Muscle layer of duodenum (tissue), 2 donors: ENCODE measurements around the gene PPP2R5B.

Experiments used
- H3K27ac ChIP-seq: one replicate; pipeline ENCODE4 v1.7.0; 2013; ENCODE audit warnings: mild to moderate bottlenecking, low read length
- H3K27me3 ChIP-seq: one replicate; pipeline ENCODE4 v1.7.0; 2013; ENCODE audit warnings: low read depth, mild to moderate bottlenecking, control low read depth, low read length
- H3K36me3 ChIP-seq, 2 donors: one replicate each; pipeline ENCODE4 v1.7.0; 2013; ENCODE audit warnings: low read length in 2 of 2, control low read depth in 1 of 2, mild to moderate bottlenecking in 1 of 2; ENCODE audit not compliant: insufficient read depth in 2 of 2, control insufficient read depth in 1 of 2
- H3K4me1 ChIP-seq, 2 donors: one replicate each; pipeline ENCODE4 v1.7.0; 2013; ENCODE audit warnings: low read length in 2 of 2, mild to moderate bottlenecking in 2 of 2, control low read depth in 1 of 2, moderate library complexity in 1 of 2; ENCODE audit not compliant: insufficient read depth in 2 of 2, control insufficient read depth in 1 of 2
- H3K4me3 ChIP-seq, 2 donors: one replicate each; pipeline ENCODE4 v1.7.0; 2013; ENCODE audit warnings: low read length in 2 of 2, low read depth in 1 of 2, mild to moderate bottlenecking in 1 of 2
- H3K9me3 ChIP-seq, 2 donors: one replicate each; pipeline ENCODE4 v1.7.0; 2013; ENCODE audit warnings: low read length in 2 of 2, control low read depth in 1 of 2, mild to moderate bottlenecking in 1 of 2; ENCODE audit not compliant: control insufficient read depth in 1 of 2
- donor health status: healthy.

The PPP2R5B gene

DNA sequence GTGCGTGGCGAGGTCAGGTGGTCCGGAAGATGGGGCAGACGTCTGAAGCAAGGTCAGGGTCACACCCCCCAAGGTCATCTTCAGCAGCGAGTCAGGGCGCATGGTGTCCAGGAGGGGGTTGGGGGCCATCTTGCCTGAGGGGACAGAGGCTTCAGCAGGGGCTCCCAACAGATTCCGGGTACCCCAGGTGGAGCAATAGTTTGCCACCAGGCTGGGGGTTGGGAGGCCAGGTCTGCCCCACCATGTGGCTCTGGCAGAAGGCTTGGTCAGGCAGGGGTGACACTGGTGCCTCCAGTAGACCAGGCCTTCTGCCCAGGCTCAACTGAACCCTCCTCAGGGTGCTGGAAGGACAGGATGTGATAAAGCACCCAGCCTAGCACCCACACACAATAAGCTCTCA is 13.3 kb upstream of the PPP2R5B start:
- Histone ChIP-seq H3K27me3 (no peaks in the 10 kb centered on the region), H3K36me3 (peaks cover 32 to 80% of the 10 kb centered on the region in 2 donors), H3K4me1 (peaks cover 5 to 14% of the 10 kb centered on the region in 2 donors), H3K27ac (no peak overlapping the region), H3K4me3 (no peak overlapping the region), H3K9me3 (no peaks in the 10 kb centered on the region)

DNA sequence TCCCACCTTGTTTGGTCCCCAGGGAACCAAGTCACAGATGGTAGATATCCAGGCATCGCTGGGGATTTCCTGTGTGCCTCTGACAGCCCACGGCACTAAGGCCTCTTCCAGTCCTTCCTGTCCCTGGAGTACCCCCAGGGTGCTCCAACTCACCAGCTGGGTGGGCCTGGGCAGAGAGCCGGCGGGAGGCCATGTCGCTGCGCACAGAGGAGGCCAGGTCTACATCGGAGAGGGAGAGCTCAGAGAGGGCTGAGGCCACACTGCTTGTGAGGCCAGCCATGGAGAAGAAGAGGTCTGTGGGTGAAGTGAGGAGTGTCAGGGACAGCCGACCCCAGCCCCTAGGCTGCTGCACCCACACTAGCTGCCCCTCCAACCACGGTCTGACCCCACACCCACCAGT is 12.8 kb upstream of the PPP2R5B start:
- Histone ChIP-seq H3K27me3 (no peaks in the 10 kb centered on the region), H3K27ac (no peak overlapping the region), H3K4me1 (peaks cover 7 to 19% of the 10 kb centered on the region in 2 donors), H3K9me3 (no peaks in the 10 kb centered on the region), H3K36me3 (peaks cover 32 to 74% of the 10 kb centered on the region in 2 donors), H3K4me3 (no peak overlapping the region)

DNA sequence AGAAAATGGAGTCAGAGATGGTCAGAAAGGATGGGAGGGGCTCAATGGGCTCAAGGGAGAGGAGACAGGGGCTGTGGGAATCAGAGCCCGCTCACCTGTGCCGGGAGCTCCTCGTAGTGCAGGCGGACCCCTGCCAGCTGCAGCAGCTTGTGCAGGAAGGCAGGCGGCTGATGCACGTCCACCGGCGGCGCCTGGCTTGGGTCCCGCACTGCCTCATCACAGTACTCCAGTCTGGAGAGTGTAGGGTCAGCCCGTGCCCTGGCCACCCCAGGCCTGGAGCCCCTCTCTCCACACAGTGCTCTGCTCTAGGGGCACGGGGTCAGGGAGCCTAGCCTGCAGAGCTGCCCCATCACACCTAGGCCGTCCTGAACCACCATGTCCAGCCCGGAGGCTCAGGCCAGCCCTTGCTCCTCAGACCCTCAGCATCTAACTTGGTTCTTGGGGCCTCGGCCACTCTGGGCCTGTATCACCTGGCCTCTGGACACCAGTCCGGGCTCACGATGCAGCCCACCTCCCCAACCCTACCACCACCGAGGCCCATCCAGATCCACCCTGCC is 11.2 kb upstream of the PPP2R5B start:
- Histone ChIP-seq H3K4me3 (no peak overlapping the region), H3K4me1 (peaks cover 12 to 26% of the 10 kb centered on the region in 2 donors), H3K27me3 (no peaks in the 10 kb centered on the region), H3K9me3 (no peaks in the 10 kb centered on the region), H3K36me3 (peaks cover 32 to 62% of the 10 kb centered on the region in 2 donors), H3K27ac (no peak overlapping the region)

DNA sequence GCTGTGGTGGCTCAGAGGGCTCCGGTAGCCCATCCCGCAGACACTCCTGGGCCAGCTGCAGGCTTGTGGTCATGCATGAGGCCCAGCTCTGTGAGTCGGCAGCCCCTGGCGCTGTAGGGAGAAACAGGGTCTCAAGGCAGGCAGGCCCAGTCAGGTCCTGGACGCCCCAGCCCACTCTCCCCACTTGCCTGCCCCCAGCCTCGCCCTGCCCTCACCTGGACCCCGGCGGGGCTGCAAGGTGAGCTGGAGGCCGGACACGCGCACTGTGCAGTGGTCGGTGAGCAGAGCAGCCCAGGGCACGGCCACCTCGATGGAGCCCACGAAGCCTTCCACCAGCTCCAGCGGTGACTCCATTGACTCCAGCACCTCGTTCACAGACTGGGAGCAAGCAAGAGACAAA is 10.4 kb upstream of the PPP2R5B start:
- Histone ChIP-seq H3K27me3 (no peaks in the 10 kb centered on the region), H3K4me3 (no peak overlapping the region), H3K9me3 (no peaks in the 10 kb centered on the region), H3K27ac (no peak overlapping the region), H3K36me3 (peaks cover 30 to 55% of the 10 kb centered on the region in 2 donors), H3K4me1 (peaks cover 12 to 33% of the 10 kb centered on the region in 2 donors)

DNA sequence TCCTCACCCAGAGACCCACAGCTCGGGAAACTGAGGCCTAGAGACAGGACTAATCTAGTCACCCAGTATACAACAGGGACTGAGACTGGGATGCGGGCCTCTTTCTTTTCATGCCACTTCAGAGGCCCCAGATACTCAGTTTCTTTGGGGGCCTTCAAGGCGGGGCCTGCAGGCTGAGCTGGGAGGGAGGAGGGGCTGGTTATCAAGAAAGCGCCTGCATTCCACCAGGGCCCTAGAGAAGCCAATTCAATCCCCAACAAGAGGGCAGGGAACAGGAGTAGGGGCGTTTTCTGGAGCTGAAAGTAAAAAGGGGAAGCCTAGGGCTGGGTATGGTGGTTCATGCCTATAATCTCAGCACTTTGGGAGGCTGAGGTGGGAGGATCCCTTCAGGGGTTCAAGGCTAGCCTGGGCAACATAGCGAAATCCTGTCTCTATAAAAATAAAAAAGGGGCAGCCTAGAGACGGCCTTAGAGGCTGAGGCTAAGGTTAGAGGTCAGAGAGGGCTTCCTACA is 9.1 kb upstream of the PPP2R5B start:
- peaks cover 26 to 41% of the 10 kb centered on the region in 2 donors for H3K36me3 ChIP-seq
- peaks cover 12 to 33% of the 10 kb centered on the region in 2 donors for H3K4me1 ChIP-seq
- no peaks in the 10 kb centered on the region for H3K9me3 ChIP-seq
- H3K4me3 ChIP-seq = no peak overlapping the region
- no peaks in the 10 kb centered on the region for H3K27me3 ChIP-seq
- H3K27ac ChIP-seq = no peak overlapping the region

DNA sequence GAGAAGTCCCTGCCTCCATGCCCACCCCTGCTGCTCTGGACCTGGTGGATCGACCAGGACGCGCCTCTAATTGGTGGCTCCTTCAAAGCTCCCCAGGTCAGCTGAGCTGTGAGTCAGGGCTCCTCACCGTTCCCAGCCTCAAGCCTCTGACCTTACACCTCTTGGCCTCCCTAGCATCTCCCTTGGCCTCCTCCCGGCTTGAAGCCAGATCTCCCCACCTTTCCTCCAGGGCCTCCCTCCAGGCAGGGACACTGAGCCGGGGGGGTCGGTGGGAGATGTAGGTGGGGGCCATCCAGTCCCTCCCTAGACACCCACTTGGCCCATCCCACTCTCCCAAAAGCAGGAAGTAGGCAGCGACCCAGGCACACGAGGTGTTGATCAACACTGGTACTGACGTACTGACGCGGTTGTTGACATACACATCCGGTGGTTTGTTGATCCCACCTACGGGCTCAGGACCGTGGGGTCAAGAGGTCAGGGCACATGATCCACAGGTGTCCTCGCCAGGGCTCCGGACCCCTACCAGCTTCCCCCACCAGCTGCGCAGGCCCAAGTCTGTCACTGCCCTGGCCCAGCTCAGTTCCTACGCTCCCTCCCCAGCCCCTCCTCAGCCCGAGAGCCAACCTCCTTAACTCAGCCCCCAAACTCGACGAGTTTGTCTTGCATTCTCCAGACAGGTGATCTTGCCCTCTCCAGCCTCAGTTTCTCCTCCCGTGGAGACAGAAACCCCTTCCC is 8.3 kb upstream of the PPP2R5B start:
- Histone ChIP-seq H3K4me3 (peak overlapping the region; percentile 91 to 98), H3K9me3 (no peaks in the 10 kb centered on the region), H3K4me1 (peaks cover 12 to 33% of the 10 kb centered on the region in 2 donors), H3K36me3 (peaks cover 18 to 34% of the 10 kb centered on the region in 2 donors), H3K27me3 (no peaks in the 10 kb centered on the region), H3K27ac (peak overlapping the region; percentile 92)

DNA sequence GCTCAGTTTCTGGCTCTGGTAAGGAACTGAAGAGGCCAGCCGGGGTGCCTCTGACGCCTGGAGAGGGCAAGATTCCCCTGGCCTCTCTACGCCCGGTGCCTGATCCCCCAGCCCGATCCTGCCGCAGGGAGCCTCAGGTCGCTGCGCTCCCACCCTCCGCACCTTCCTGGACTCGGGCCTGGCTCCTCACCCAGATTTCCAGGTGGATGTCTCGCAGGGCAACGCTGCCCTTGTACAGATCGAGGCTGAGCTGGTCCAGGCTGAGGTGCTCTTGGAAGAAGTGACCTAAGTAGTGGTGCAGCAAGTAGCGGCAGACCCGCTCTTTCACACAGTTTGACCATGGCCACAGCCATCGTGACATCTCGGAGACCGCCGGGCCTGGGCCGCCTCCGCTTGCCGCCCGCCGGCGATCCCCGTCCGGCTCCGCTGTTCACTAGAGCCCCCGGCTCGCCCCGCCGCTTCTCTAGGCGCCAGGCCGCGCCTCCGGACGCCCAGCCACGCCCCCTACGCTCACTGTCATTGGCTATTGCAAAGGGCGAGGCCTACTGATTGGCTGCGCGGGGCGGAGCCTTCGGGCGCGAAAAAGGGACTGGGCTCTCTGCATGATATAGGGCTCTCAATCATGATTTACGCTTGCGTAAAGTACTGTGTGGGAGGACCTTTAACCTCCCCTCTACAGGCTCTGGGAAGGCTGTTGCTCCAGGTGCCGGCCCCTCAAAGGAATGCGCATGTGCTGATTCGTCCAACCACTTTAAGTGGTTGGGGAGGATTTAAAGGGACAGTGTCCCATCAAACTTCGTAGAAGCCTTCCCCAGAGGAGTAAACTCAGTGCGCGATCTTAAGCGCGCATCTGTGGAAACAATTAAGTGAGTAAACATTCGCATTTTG is 7.5 kb upstream of the PPP2R5B start, which contains the start of gene ATG2A:
Gene ATG2A, minus strand, starts transcription at position 435 of the 888 bp plus-strand sequence. Its CDS starts 74 bp downstream, at position 361.
- no peaks in the 10 kb centered on the region for H3K9me3 ChIP-seq
- peaks cover 12 to 33% of the 10 kb centered on the region in 2 donors for H3K4me1 ChIP-seq
- H3K27me3 ChIP-seq = no peaks in the 10 kb centered on the region
- peak within 1 kb of the TSS; percentile 92 for H3K27ac ChIP-seq
- H3K4me3 ChIP-seq = peak within 1 kb of the TSS; percentile 91 to 98
- peaks cover 10 to 26% of the 10 kb centered on the region in 2 donors for H3K36me3 ChIP-seq

DNA sequence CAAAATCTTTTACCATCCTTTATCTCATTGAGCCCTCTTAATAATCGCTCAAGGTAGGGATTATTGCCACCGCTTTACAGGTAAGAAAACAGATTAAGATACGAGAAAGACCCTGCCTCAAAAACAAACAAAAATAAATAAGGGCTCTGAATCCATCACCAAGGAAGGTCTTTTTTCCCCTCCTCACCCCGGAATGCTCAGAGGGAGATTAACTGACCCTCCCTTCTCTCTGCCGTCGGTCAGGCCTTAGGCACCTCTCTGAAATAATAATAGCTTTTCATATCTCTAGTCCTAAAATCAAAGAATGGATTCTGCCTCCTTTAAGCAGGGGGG is 6.9 kb upstream of the PPP2R5B start:
- H3K27ac ChIP-seq = peak overlapping the region; percentile 83
- no peaks in the 10 kb centered on the region for H3K9me3 ChIP-seq
- peaks cover 12 to 33% of the 10 kb centered on the region in 2 donors for H3K4me1 ChIP-seq
- H3K4me3 ChIP-seq = peak overlapping the region; percentile 62 to 98
- peaks cover 10 to 19% of the 10 kb centered on the region in 2 donors for H3K36me3 ChIP-seq
- no peaks in the 10 kb centered on the region for H3K27me3 ChIP-seq

DNA sequence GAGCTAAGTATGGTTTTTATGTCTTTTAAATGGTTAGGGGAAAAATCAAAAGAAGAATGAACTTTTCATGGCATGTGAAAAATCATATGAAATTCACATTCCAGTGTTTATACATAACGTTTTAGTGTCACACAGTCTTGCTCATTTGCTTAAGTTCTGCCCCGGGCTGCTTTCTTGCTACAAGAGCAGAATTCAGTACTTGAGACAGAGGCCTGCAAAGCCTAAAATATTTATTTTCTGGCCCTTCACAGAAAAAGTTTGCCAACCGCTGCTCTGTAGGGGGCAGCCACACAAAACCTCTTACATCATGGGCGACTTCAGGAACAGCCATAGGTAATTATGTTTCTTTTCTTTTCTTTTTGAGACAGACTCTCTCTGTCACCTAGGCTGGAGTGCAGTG is 6.5 kb upstream of the PPP2R5B start:
- H3K27me3 ChIP-seq = no peaks in the 10 kb centered on the region
- peak overlapping the region; percentile 62 to 98 for H3K4me3 ChIP-seq
- peaks cover 12 to 33% of the 10 kb centered on the region in 2 donors for H3K4me1 ChIP-seq
- H3K27ac ChIP-seq = peak overlapping the region; percentile 83
- H3K9me3 ChIP-seq = no peaks in the 10 kb centered on the region
- H3K36me3 ChIP-seq = peaks cover 6 to 16% of the 10 kb centered on the region in 2 donors

DNA sequence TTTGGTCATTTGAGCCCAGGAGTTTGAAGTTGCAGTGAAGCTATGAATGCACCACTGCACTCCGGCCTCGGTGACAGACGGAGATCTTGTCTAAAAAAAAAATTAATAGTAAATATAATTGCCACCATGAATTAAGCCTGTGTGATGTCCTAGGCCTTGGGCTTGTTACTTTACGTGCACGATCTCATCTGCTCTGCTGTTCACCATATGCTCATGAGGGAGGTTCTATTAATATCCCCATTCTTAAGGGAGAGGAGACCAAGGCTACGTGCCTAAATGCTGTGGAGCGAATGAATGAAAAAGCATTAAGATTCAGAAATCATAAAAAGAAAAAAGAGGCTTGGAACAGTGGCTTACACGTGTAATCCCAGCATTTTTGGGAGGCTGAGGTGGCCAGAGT is 4.9 kb upstream of the PPP2R5B start:
- H3K4me3 ChIP-seq = no peak overlapping the region
- H3K27ac ChIP-seq = no peak overlapping the region
- H3K36me3 ChIP-seq = peaks cover 0 to 4% of the 10 kb centered on the region in 2 donors
- H3K27me3 ChIP-seq = no peaks in the 10 kb centered on the region
- H3K4me1 ChIP-seq = peaks cover 12 to 39% of the 10 kb centered on the region in 2 donors
- no peaks in the 10 kb centered on the region for H3K9me3 ChIP-seq

DNA sequence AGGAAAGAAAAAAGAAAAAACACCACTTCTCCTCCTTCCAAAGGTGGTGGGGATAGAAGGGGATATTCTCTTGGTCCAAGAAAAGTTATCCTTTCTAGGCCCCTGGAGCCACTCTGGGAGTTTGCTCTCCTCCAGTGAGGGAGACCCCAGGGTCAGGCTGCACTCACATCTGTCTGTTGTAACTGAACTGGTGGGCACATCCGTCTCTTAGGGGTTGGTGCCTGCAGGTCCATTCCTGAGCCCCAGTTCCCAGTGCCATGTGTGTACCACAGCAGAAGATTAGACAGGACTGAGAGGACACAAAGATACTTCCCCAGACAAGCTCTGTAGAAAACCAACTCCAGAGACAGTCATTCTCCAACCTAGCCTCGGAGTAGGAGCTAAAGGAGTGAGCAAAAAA is 4.4 kb upstream of the PPP2R5B start:
- H3K27me3 ChIP-seq = no peaks in the 10 kb centered on the region

More for the DNA sequence above, 4.4 kb upstream of the PPP2R5B start:
- no peaks in the 10 kb centered on the region for H3K9me3 ChIP-seq
- H3K36me3 ChIP-seq = peaks cover 0 to 4% of the 10 kb centered on the region in 2 donors
- H3K4me1 ChIP-seq = peaks cover 12 to 36% of the 10 kb centered on the region in 2 donors
- H3K4me3 ChIP-seq = no peak overlapping the region
- no peak overlapping the region for H3K27ac ChIP-seq
